ENCODE measurements around the gene OR2A12.

GRCh38 chr7:144098776-144099175 is 12.7 kb downstream of the OR2A12 start:
- TF ChIP-seq, protein P1, sequence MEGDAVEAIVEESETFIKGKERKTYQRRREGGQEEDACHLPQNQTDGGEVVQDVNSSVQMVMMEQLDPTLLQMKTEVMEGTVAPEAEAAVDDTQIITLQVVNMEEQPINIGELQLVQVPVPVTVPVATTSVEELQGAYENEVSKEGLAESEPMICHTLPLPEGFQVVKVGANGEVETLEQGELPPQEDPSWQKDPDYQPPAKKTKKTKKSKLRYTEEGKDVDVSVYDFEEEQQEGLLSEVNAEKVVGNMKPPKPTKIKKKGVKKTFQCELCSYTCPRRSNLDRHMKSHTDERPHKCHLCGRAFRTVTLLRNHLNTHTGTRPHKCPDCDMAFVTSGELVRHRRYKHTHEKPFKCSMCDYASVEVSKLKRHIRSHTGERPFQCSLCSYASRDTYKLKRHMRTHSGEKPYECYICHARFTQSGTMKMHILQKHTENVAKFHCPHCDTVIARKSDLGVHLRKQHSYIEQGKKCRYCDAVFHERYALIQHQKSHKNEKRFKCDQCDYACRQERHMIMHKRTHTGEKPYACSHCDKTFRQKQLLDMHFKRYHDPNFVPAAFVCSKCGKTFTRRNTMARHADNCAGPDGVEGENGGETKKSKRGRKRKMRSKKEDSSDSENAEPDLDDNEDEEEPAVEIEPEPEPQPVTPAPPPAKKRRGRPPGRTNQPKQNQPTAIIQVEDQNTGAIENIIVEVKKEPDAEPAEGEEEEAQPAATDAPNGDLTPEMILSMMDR (IDR thresholded peaks at IDR 0.05) = no peak
- no peak for TF ChIP-seq ZFX (IDR thresholded peaks at IDR 0.05; ENCODE audit: borderline replicate concordance)
